Activated B cell treated with CpG ODN at 0.5 μM for 24 hours (primary cell): ENCODE measurements around the gene ODAD4. TPM values are rescaled to one million over a fixed set of nuclear protein-coding genes. Genes with fewer than 3 reads are reported as not detected.

ENCODE experiments used
- ATAC-seq: fragments of 200-7000 bp; cut with Tn5 transposase; one replicate; pipeline ENCODE4 v1.10.0; 2021; ENCODE audit warnings: low read depth, mild to moderate bottlenecking, moderate library complexity
- CTCF ChIA-PET: fragments of 350-600 bp; sonication (Branson Sonifier 250); formaldehyde crosslinking; loops from one replicate; lab custom pipeline; 2021; ENCODE audit warnings: antibody characterized with exemption; lab: Charles Lee
- POLR2A ChIA-PET: fragments of 350-600 bp; sonication (Branson Sonifier 250); formaldehyde crosslinking; loops from one replicate; lab custom pipeline; 2021; ENCODE audit warnings: antibody characterized with exemption; lab: Charles Lee
- DNase-seq: peaks from one replicate; pipeline ENCODE4 v3.0.0; 2022
- H3K27ac Mint-ChIP-seq: one replicate; pipeline ENCODE4 v1.8.0; 2020; ENCODE audit warnings: mixed read lengths
- H3K27me3 Mint-ChIP-seq: one replicate; pipeline ENCODE4 v1.8.0; 2021; ENCODE audit warnings: mixed read lengths
- H3K36me3 Mint-ChIP-seq: one replicate; pipeline ENCODE4 v1.8.0; 2021; ENCODE audit warnings: low read depth, mixed read lengths
- H3K4me1 Mint-ChIP-seq: one replicate; pipeline ENCODE4 v1.8.0; 2021; ENCODE audit warnings: mixed read lengths
- H3K4me3 Mint-ChIP-seq: one replicate; pipeline ENCODE4 v1.8.0; 2020; ENCODE audit warnings: mild to moderate bottlenecking, mixed read lengths
- H3K9me3 Mint-ChIP-seq: one replicate; pipeline ENCODE4 v1.8.0; 2020; ENCODE audit warnings: mixed read lengths
- CTCF ChIP-seq: fragments of 200-600 bp; IDR thresholded peaks from one replicate; pipeline ENCODE4 v1.8.0; 2022; ENCODE audit warnings: antibody characterized with exemption, mild to moderate bottlenecking
- intact Hi-C: fragments of 100-400 bp; cut with micrococcal nuclease; formaldehyde crosslinking; loops from one replicate; pipeline ENCODE4 v1.15.1; 2024
- total RNA-seq: library from RNA; stranded (reverse); gene quantifications from 2 replicates; pipeline ENCODE4 v1.2.3, GENCODE V29; 2022

Gene ODAD4
- total RNA-seq, 1 donor from 2014 or later: 1.1 TPM

- Mint-ChIP-seq H3K27ac (no peak overlapping the region), H3K9me3 (no peaks in the 10 kb centered on the region), H3K4me1 (peaks cover 47% of the 10 kb centered on the region), H3K4me3 (no peak overlapping the region), H3K27me3 (no peaks in the 10 kb centered on the region), H3K36me3 (peaks cover 71% of the 10 kb centered on the region)
- ChIA-PET CTCF (interaction anchor here (0.7 kb wide), 1 partner anchor 8 kb away, joined by 3 read pairs; the partner anchor contains the start of gene CNP), POLR2A (interaction anchor here (1.1 to 1.7 kb wide), 2 partner anchors 42 to 220 kb away, joined by 3 to 5 read pairs; partner anchors contain the start of genes DNAJC7 and GHDC)
- ATAC-seq (no peak), DNase-seq (no peak)
- no peak for TF ChIP-seq CTCF
- intact Hi-C loops: no loop called here
These were observed 44.2 kb downstream of the ODAD4 start for GRCh38 chr17:41974658-41975057.

GRCh38 chr17:41975099-41976083, 45.0 kb downstream of the ODAD4 start:
- H3K4me1 Mint-ChIP-seq: peaks cover 45% of the 10 kb centered on the region
- ATAC-seq: no peak
- no peaks in the 10 kb centered on the region for H3K27me3 Mint-ChIP-seq
- DNase-seq: no peak
- CTCF ChIA-PET: interaction anchor here (0.7 kb wide), 1 partner anchor 9 kb away, joined by 3 read pairs; the partner anchor contains the start of gene CNP
- intact Hi-C loops: no loop called here
- no peaks in the 10 kb centered on the region for H3K9me3 Mint-ChIP-seq
- H3K36me3 Mint-ChIP-seq: peaks cover 74% of the 10 kb centered on the region
- POLR2A ChIA-PET: interaction anchor here (1.1 to 1.7 kb wide), 3 partner anchors 10 to 219 kb away, joined by 3 to 7 read pairs (median 5); partner anchors contain the start of genes DNAJC7 and GHDC
- H3K27ac Mint-ChIP-seq: peak overlapping the region; percentile 7
- no peak for TF ChIP-seq CTCF
- H3K4me3 Mint-ChIP-seq: no peak overlapping the region

GRCh38 chr17:41976142-41976768, 45.8 kb downstream of the ODAD4 start:
- no peaks in the 10 kb centered on the region for H3K27me3 Mint-ChIP-seq
- H3K9me3 Mint-ChIP-seq: no peaks in the 10 kb centered on the region
- ATAC-seq (peak; percentile 49), DNase-seq (no peak)
- H3K4me1 Mint-ChIP-seq: peaks cover 36% of the 10 kb centered on the region
- intact Hi-C loops: no loop called here
- no peak for TF ChIP-seq CTCF
- H3K4me3 Mint-ChIP-seq: no peak overlapping the region
- CTCF ChIA-PET: no interaction called here
- H3K27ac Mint-ChIP-seq: peak overlapping the region; percentile 50
- POLR2A ChIA-PET: interaction anchor here (0.7 to 1.7 kb wide), 3 partner anchors 9 to 1382 kb away, joined by 3 to 7 read pairs (median 5); partner anchors contain the start of gene DNAJC7
- H3K36me3 Mint-ChIP-seq: peaks cover 79% of the 10 kb centered on the region

GRCh38 chr17:41977991-41978390, 47.6 kb downstream of the ODAD4 start:
- ChIA-PET CTCF (interaction anchor here (1.2 kb wide), 1 partner anchor 18 kb away, joined by 3 read pairs; no protein-coding TSS in a partner anchor), POLR2A (no interaction called here)
- H3K4me1 Mint-ChIP-seq: peaks cover 30% of the 10 kb centered on the region
- peaks cover 79% of the 10 kb centered on the region for H3K36me3 Mint-ChIP-seq
- no peak for DNase-seq
- H3K27ac Mint-ChIP-seq: no peak overlapping the region
- no peak for TF ChIP-seq CTCF
- no peak for ATAC-seq
- intact Hi-C loops: no loop called here
- H3K4me3 Mint-ChIP-seq: no peak overlapping the region
- no peaks in the 10 kb centered on the region for H3K9me3 Mint-ChIP-seq
- H3K27me3 Mint-ChIP-seq: no peaks in the 10 kb centered on the region
